Activated naive CD4-positive, alpha-beta T cell treated with anti-CD3 and anti-CD28 coated beads, Interleukin-2, amount 50 U/mL, for 16 hours (primary cell): Measurements from ENCODE around the gene REG3A.

Experiments
- DNase-seq: peaks from one replicate; pipeline ENCODE4 v3.0.0-alpha.2; 2020

Gene REG3A

GRCh38 chr2:79159653-79160052, at the start of gene REG3A:
REG3A (minus strand) TSS chr2:79159753; CDS start chr2:79159405, 348 bp downstream.
- DNase-seq: no peak

DNA sequence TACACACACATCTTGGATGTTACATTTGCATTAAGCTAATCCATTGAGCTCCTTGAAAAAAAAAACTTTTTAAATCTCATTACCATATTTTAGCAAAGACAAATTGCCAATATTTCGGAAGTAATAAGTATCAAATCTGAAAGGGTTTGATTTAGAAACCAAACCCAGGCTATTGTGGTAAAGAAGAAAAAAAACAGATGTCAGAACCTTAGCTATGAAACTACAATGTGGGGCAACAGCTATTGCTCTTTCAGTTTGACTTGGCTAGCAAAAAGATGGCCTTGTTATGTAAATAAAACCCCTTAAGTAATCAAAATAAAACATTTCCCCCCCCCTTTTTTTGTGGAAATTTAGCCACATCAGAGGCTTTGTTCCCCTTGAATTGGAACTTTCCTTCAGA, 41.2 kb upstream of the REG3A start:
- DNase-seq: no peak

GRCh38 chr2:79191816-79192215, 32.3 kb upstream of the REG3A start:
- no peak for DNase-seq

DNA sequence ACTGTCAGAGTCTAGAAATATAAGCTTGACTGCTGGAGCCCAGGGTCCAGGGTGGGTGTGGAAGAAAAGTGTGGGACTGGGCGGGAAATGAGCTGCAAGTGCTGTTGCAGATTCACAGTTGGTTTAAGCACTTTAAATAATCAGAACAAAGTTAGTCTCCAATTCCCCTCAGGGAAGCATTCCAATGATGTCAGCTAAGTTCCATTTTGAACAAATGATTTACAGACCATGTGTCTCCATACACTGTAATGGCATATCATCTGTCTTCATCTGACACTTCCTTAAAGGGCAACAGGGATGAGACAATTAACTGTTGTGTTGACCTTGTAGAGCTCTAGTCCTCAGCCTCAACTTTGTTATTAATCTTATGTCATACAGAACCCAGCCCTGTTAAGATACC, 31.5 kb upstream of the REG3A start:
- no peak for DNase-seq

DNA sequence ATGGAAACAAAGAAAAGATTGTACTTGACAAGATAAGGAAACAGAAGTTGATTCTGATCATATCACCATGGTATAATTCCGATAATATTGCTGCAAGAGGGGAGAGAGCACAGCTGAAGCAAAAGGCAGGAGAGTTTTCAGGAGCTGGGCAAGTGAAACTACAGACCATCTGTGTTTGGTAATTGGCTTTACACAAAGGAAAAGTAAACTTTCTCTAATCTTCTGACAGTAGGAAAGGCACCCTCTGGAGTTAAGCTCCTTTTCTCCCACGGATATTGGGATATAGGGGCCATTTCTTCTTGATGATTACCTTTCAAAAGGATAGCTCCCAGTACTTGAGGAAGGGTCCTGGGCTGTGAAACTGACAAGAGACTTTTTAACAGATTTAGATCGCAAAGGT, 29.9 kb upstream of the REG3A start:
- DNase-seq: no peak

DNA sequence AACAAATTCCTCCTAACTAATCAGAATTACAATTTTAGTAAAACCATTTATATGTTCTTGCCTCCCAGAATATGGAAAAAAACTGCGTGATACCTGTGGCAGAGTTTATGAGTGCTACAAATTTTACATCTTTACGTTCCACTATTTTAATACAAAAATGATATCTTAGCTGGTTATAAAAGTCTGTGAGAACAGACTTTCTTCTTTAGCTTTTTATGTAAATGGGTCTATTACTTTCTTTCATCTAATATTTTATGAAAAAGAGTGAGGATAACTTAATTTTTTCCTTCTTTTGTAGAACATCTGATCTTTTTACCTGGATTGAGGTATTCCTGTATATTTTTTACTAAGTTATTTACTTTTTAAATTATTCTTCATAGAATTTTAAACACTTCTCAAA, 22.1 kb upstream of the REG3A start:
- no peak for DNase-seq

DNA sequence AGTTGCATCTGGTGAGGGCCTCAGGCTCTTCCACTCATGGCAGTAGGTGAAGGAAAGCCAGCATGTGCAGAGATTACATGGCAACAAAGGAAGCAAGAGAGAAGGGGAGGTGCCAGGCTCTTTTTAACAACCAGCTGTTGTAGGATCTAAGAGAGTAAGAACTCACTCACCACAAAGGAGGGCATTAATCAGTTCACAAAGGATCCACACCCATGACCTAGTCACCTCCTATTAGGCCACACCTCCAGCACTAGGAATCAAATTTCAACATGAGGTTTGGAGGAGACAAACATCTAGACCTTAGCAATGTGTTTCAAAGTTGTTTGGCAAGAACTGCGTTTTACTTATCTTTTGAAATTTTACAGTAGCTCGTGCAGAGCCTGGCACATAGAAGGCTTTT, 20.5 kb upstream of the REG3A start:
- DNase-seq: no peak

- no peak for DNase-seq
Observed at GRCh38 chr2:79179036-79179435, 19.5 kb upstream of the REG3A start.

GRCh38 chr2:79178076-79178674, 18.6 kb upstream of the REG3A start:
- DNase-seq: no peak

GRCh38 chr2:79171348-79171958, 11.9 kb upstream of the REG3A start:
- DNase-seq: no peak

GRCh38 chr2:79162801-79163200, 3.2 kb upstream of the REG3A start:
- no peak for DNase-seq

DNA sequence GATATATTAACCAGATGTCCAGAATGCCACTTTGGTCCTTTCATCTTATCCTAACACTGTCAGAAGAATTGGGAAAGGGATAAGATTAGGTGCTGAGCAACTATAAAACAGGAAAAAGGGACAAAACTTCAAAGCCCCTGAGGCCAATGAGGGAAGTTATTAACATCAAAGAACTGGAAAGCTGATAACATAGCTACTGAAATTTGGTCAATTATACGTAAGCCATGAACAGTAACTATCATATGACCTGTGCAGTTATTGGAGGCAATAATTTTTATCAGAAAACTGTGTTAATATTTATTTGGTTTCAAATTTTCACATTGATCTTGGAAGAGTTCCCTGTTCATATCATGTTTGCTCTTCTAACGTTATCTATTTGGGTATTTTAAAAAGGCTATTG, 2.6 kb upstream of the REG3A start:
- DNase-seq: no peak

GRCh38 chr2:79159030-79159429, 523 bp downstream of the REG3A start:
- DNase-seq: no peak

DNA sequence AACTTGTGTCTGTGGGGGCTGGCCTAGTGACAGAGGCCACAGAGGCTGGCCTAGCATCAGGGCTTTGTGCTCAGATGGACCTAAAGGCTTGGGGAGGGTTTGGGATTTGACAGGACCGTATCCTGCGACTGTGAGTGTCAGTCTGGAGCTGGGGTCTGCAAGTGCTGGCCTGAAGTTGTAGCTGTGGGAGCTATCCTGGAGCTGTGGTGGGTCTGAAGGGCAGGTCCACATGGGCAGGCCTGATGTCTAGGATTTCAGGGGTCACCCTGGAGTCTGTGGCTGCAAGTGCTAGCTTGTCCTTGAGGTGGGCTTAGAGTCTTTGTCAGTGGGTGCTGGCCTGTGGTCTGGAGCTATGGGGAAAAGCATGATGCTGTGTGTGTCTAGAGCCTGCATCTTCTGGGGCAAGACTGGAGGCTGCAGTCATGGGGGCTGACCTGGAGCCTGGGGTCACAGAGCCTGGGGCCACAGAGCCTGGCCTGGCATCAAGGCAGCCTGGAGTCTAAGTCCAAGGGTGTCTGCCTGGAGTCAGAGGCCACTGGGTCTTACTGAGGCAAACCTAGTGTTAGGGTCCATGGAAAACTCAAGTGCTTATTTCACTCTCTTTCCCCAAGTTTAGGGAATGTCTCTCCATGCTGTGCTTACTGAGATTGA, 3.6 kb downstream of the REG3A start:
- DNase-seq: no peak

- DNase-seq: no peak
Observed at GRCh38 chr2:79139423-79139822, 20.1 kb downstream of the REG3A start.

GRCh38 chr2:79138385-79138784, 21.2 kb downstream of the REG3A start:
- DNase-seq: no peak

DNA sequence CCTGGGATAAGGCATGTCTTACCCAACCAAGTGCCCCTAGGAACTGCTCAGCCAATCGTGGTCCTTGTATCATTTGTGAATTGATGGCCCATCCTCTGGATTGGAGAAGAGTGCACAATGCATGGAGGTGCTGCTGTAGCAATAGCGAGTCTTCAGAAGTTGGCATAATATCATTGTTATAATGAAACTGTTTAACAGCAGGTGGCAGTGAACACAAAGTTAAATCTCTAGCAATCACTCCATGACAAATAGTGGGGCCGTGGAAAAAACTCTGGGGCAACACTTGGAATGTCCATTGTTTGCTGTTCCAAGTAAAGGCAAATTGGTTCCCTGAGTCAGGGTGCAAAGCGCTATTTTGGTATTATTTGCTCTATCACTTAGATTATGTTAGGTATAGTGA, 27.9 kb downstream of the REG3A start:
- no peak for DNase-seq

DNA sequence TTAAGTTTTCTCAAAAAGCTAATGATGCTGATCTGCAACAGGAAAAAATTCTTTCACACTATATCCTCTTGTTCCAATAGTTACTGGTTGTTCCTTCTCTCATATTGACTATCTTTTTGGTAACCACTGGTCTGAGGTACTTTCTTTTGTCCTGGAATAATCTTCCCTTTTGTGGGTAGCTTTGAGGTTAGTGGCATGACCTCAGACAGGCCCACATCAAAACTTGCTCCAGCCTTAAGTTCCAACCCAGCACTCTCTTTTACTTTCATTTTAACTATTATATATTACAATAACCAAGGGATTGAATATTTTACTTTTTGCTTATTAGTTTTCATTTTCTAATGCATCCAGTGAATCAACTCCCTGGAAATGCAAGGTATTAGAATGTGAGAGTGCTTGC, 29.7 kb downstream of the REG3A start:
- no peak for DNase-seq

DNA sequence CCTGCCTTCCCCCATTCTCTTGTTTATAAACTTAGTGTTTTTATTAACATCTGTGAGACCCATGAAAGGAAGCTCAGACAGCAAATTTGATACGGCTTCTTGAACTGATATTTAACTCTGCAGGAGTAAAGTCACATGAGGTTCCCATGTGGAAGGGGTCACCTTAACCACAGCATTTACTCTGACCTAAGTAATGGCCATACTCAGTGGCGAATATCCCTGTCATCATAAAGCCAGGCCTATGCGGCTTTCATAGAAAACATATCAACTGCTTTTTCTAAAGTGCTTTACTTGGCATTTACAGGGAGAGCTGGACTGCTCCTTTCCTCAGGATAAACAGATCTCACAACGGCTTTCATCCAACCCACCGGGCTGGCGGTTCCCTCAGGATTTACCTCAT, 30.3 kb downstream of the REG3A start:
- DNase-seq: no peak

DNA sequence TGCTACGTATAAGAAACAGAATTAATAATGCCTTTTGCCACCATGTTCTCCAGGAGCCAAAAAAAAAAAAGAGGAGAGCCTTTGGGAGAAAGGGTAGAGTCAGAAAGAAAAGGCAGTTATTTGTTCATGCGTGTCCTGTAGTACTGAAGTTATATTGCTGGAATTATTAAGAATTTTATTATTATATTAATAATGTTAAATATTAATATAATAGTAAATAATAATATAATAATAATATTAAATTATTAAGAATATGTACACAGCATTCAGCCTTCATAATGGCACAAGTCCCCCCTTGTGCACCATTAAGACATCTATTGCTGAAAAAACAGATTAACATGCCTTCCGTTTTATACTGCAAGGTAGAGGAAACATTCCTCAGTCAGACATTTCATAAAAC, 31.1 kb downstream of the REG3A start:
- DNase-seq: no peak

- DNase-seq: no peak
Observed at GRCh38 chr2:79125721-79125985, 33.9 kb downstream of the REG3A start.

GRCh38 chr2:79124907-79125720, 34.4 kb downstream of the REG3A start:
- DNase-seq: no peak

- no peak for DNase-seq
Observed at GRCh38 chr2:79122676-79123075, 36.9 kb downstream of the REG3A start.

DNA sequence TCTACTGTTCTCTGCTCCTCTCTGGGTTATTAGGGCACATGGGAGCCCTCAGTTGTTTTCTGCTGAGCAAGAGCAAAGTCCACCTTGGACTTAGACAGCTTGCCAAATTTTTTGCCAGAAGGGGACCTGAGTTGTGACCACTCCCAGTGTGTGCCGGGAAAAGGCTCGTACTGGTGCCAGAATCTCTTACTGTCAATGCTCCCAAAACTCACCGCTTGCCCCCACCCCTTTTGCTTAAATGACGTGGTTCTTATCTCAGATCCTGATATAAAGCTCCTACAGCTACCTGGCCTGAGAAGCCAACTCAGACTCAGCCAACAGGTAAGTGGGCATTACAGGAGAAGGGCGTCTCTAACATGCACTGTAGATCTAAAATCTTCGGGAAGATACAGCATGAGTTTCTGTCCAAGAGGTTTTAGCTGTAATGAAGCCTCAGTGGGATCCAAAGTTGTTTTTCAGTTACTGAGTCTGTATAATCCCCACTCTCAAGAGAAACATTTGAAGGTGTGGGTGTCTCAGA, 39.3 kb downstream of the REG3A start, which contains the start of gene REG1A:
REG1A (plus strand) TSS at position 295 of the 520 bp plus-strand sequence. CDS start 374 bp downstream, outside the sequence.
- DNase-seq: no peak
